ENCODE results near the gene LPCAT4. TPM values are rescaled to one million over a fixed set of nuclear protein-coding genes. Genes with fewer than 3 reads are reported as not detected.
"Not testable (repeated sequence)": the region's sequence is repeated elsewhere in the genome, so short reads cannot be mapped to it uniquely, and the experiment has no call there.

Gene LPCAT4
- 10 to 100 TPM; 24.9 to 53.7 (median 47.4) TPM for total RNA-seq
- polyA plus RNA-seq: 10 to 100 TPM; 18.6 to 39.1 (median 28.2) TPM
- long read RNA-seq, donor 1, partial matches to known transcripts: 0 of 7 reads
- long read RNA-seq, donor 1, other reads (novel, unspliced or antisense): 0 of 7 reads
- long read RNA-seq, donor 2, partial matches to known transcripts: 0 of 6 reads
- long read RNA-seq, donor 2, other reads (novel, unspliced or antisense): 0 of 6 reads

DNA sequence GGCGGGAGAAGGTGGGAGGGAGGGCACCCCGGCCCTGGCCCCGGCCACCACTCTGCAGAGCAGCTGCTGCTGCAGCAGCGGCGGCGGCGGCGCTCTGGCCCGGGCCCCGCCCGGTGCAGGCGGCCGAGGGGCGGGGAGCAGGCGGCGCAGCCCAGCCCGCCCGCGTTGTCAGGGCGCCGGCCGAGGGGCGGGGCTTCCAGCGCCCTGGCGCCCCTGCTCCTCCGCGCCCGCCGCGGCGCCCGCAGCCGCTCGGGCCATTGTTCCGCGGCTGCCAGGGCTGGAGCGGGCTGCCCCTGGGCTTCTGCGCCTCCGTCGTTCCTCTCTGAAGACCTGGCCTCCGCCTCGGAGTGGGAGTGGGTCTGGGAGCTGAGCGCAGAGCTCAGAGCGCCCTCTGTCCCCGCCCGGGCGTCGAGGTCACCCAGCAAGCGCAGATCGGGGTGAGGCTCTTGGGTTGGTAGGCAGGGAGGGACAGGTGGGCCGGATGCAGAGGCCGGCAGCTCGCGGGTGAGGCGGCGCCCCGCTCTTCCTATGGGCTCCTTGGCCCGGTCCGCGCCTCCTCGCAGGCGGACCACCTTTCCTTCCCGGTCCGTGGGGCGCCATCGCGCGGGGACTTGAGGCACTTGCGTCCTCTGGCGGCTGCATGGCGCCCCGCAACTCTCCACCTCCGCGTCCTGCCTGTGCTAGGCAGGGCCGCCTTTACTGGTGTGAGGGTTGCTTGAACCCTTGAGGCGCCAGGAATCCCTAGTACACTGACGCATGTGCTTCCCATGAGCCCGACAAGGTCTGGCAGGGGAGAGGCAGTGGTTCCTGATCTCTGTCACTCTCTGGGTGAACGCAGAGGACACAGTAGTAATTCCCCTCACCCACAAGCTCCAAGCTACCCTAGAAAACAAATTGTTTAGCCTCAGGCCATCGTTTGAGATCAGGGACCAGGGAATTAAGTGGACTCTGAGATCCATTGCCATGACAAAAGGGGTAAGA lies at the start of gene LPCAT4:
LPCAT4 (minus strand) TSS at position 96 of the 981 bp plus-strand sequence. CDS start 96 bp downstream, outside the sequence.
- TF ChIP-seq, protein P1, sequence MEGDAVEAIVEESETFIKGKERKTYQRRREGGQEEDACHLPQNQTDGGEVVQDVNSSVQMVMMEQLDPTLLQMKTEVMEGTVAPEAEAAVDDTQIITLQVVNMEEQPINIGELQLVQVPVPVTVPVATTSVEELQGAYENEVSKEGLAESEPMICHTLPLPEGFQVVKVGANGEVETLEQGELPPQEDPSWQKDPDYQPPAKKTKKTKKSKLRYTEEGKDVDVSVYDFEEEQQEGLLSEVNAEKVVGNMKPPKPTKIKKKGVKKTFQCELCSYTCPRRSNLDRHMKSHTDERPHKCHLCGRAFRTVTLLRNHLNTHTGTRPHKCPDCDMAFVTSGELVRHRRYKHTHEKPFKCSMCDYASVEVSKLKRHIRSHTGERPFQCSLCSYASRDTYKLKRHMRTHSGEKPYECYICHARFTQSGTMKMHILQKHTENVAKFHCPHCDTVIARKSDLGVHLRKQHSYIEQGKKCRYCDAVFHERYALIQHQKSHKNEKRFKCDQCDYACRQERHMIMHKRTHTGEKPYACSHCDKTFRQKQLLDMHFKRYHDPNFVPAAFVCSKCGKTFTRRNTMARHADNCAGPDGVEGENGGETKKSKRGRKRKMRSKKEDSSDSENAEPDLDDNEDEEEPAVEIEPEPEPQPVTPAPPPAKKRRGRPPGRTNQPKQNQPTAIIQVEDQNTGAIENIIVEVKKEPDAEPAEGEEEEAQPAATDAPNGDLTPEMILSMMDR (IDR thresholded peaks at IDR 0.05 in 8 of 11, conservative IDR thresholded peaks at IDR 0.05 in 3 of 11): peak; percentile 92 to 98 (median 97)
- TF ChIP-seq POLR2AphosphoS5 (IDR thresholded peaks at IDR 0.05) (peak; percentile 81 to 91 (median 88)), POLR2A (IDR thresholded peaks at IDR 0.05) (peak in 2 of 3 donors; percentile 19 to 36)
- Histone ChIP-seq H3K36me3 (peaks cover 0 to 19% (median 4%) of the 10 kb centered on the region in 6 donors), H3K4me1 (peaks cover 6 to 50% (median 30%) of the 10 kb centered on the region in 6 donors), H3K27me3 (replicated peaks in 1 of 7) (no peaks in the 10 kb centered on the region), H3K9me3 (no peaks in the 10 kb centered on the region), H3K27ac (peak within 1 kb of the TSS; percentile 93 to 100 (median 98)), H3K4me3 (peak within 1 kb of the TSS; percentile 58 to 99 (median 94))
- DNase-seq: peak; percentile 99
- WGBS, 5 donors: 0 to 1% (median 0%) methylated on average over 12 to 80 of the region's 80 CpGs
- intact Hi-C loops (cut with DNase I; ENCODE audit: low total_unique reads): loop anchor here (10.0 kb wide), 1 partner anchor 133 kb away; no protein-coding TSS in a partner anchor

GRCh38 chr15:34409511-34409910 lies 42.5 kb upstream of the LPCAT4 start:
- H3K27ac ChIP-seq; H3K4me3 ChIP-seq; H3K36me3 ChIP-seq; H3K27me3 ChIP-seq (replicated peaks in 1 of 7); H3K9me3 ChIP-seq; intact Hi-C loops (cut with DNase I; ENCODE audit: low total_unique reads); H3K4me1 ChIP-seq: not testable (repeated sequence)
- peak; percentile 42 for DNase-seq
- WGBS, 5 donors: 92 to 100% (median 98%) methylated on average over 6 to 10 of the region's 19 CpGs; no CpG with 5 or more reads in 2 of the 5 donors

DNA sequence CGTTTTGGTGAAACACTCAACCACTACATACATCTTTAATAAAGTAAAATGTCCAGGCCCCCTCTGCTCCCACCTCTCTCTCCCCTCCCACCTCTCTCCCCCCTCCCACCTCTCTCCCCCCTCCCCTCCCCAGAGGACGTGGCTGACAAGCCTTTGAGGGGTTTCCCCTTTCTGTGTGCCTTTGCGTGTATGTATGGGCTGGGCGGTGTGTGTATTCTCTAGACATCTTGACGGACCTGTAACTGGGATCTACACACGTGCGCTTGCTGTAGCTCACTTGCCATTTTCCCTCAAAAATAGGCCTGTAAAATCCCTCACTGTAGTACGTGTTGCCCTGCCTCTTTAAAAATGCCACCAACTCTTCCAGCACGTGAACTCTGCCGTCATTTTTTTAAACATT lies 42.0 kb upstream of the LPCAT4 start:
- H3K27me3 ChIP-seq (replicated peaks in 1 of 7); H3K4me1 ChIP-seq; H3K9me3 ChIP-seq; H3K36me3 ChIP-seq; DNase-seq; H3K27ac ChIP-seq; H3K4me3 ChIP-seq; intact Hi-C loops (cut with DNase I; ENCODE audit: low total_unique reads): not testable (repeated sequence)
- 37 to 49% (median 42%) methylated on average over 3 of the region's 10 CpGs; no CpG with 5 or more reads in 2 of the 5 donors for WGBS, 5 donors

- H3K27ac ChIP-seq; H3K27me3 ChIP-seq (replicated peaks in 1 of 7); H3K36me3 ChIP-seq; DNase-seq; H3K4me1 ChIP-seq; H3K4me3 ChIP-seq; H3K9me3 ChIP-seq; intact Hi-C loops (cut with DNase I; ENCODE audit: low total_unique reads): not testable (repeated sequence)
- WGBS, 5 donors: no CpG with 5 or more reads among the region's 3 CpGs
Measured at GRCh38 chr15:34403899-34404298, 36.9 kb upstream of the LPCAT4 start.

GRCh38 chr15:34403160-34403598 lies 36.2 kb upstream of the LPCAT4 start:
- intact Hi-C loops (cut with DNase I; ENCODE audit: low total_unique reads); H3K36me3 ChIP-seq; H3K9me3 ChIP-seq; H3K4me3 ChIP-seq; H3K4me1 ChIP-seq; DNase-seq; H3K27ac ChIP-seq; H3K27me3 ChIP-seq (replicated peaks in 1 of 7): not testable (repeated sequence)
- WGBS, 5 donors: 75 to 98% (median 78%) methylated on average over 1 to 2 of the region's 4 CpGs

DNA sequence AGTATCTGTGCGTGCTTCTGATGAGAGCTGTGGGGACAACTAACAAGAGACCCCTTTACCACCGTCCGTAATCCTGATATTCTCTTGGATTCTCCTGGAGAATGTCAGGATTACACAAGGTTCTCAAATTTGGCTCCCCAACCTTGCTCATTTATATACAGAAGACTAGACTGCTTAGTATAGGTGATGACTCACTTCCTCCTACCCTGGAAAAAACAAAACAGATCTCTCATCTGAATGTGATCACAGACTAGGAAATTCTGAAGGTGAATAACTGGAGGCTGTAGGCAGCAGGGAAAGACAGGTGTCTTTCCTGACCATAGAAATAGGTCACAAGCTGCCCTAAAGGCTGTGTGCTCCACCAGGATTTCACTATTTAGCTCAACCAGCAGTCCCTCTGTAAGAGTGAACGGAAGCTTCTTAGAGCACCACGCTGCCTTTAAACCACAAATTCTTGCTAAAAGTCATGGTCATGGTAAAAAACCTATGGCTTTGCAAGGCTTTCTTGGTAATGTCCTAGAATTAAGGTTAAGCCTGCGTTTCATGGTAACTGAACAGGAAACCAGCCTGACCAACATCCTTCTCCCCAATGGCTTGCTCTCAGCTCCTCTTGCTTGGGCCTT lies 30.8 kb upstream of the LPCAT4 start:
- intact Hi-C loops (cut with DNase I; ENCODE audit: low total_unique reads); H3K4me3 ChIP-seq; H3K27me3 ChIP-seq (replicated peaks in 1 of 7); DNase-seq; H3K27ac ChIP-seq; H3K36me3 ChIP-seq; H3K4me1 ChIP-seq; H3K9me3 ChIP-seq: not testable (repeated sequence)
- 36 to 80% (median 59%) methylated on average over 1 to 3 of the region's 6 CpGs; no CpG with 5 or more reads in 1 of the 5 donors for WGBS, 5 donors

GRCh38 chr15:34392981-34393380 lies 26.0 kb upstream of the LPCAT4 start:
- DNase-seq; H3K27me3 ChIP-seq (replicated peaks in 1 of 7); H3K36me3 ChIP-seq; H3K9me3 ChIP-seq; H3K4me3 ChIP-seq; intact Hi-C loops (cut with DNase I; ENCODE audit: low total_unique reads); H3K27ac ChIP-seq; H3K4me1 ChIP-seq: not testable (repeated sequence)
- 80% methylated on average over 1 of the region's 2 CpGs; no CpG with 5 or more reads in 4 of the 5 donors for WGBS, 5 donors

DNA sequence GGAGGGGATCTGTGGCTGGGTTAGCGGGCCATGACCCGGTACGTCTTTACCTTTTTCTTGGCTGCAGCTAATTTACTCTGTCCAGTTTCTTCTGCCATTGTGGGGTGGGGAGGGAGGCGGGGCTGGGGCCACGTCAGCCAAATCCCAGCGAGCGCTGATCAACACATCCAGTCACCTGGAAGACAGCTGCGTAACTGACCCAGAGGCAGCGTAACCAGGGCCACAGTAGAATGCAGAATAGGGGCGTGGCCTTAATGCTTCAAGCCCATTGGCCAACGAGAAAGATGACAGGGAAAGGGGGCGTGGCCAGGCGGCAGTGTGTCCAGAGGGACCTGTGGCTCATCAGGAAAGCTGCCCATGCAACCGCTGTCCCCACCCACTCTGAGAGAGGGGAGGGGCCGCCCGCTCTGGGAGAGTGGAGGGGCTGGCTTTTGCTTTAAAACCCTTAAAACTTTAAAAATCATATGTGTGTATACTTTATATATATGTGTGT lies 22.6 kb upstream of the LPCAT4 start:
- intact Hi-C loops (cut with DNase I; ENCODE audit: low total_unique reads); H3K4me1 ChIP-seq; H3K9me3 ChIP-seq; DNase-seq; H3K36me3 ChIP-seq; H3K27ac ChIP-seq; H3K27me3 ChIP-seq (replicated peaks in 1 of 7); H3K4me3 ChIP-seq: not testable (repeated sequence)
- WGBS, 5 donors: no CpG with 5 or more reads among the region's 16 CpGs
